ENCODE data around the gene RASGRF1.
"Not testable (repeated sequence)": the region's sequence is repeated elsewhere in the genome, so short reads cannot be mapped to it uniquely, and the experiment has no call there.

Gene RASGRF1

GRCh38 chr15:79027532-79028410, 62.8 kb downstream of the RASGRF1 start:
- Histone ChIP-seq H3K4me3 (ENCODE audit: low read length) (no peak overlapping the region), H3K9ac (ENCODE audit: low read length) (no peak overlapping the region), H3K27ac (ENCODE audit: low read depth, low read length) (no peak overlapping the region), H3K27me3 (ENCODE audit: control insufficient read depth, insufficient read depth, low read length) (no peaks in the 10 kb centered on the region), H3K4me1 (ENCODE audit: control insufficient read depth, insufficient read depth, low read length) (no peaks in the 10 kb centered on the region), H3K36me3 (ENCODE audit: control insufficient read depth, insufficient read depth, low read length) (no peaks in the 10 kb centered on the region)

GRCh38 chr15:79025802-79026201, 64.8 kb downstream of the RASGRF1 start:
- no peak overlapping the region for H3K27ac ChIP-seq (ENCODE audit: low read depth, low read length)
- H3K27me3 ChIP-seq (ENCODE audit: control insufficient read depth, insufficient read depth, low read length), result no peaks in the 10 kb centered on the region
- H3K4me1 ChIP-seq (ENCODE audit: control insufficient read depth, insufficient read depth, low read length), result no peaks in the 10 kb centered on the region
- H3K9ac ChIP-seq (ENCODE audit: low read length), result no peak overlapping the region
- H3K36me3 ChIP-seq (ENCODE audit: control insufficient read depth, insufficient read depth, low read length), result no peaks in the 10 kb centered on the region
- no peak overlapping the region for H3K4me3 ChIP-seq (ENCODE audit: low read length)

GRCh38 chr15:79025201-79025600, 65.4 kb downstream of the RASGRF1 start:
- Histone ChIP-seq H3K36me3 (ENCODE audit: control insufficient read depth, insufficient read depth, low read length) (no peaks in the 10 kb centered on the region), H3K4me3 (ENCODE audit: low read length) (no peak overlapping the region), H3K4me1 (ENCODE audit: control insufficient read depth, insufficient read depth, low read length) (no peaks in the 10 kb centered on the region), H3K27me3 (ENCODE audit: control insufficient read depth, insufficient read depth, low read length) (no peaks in the 10 kb centered on the region), H3K9ac (ENCODE audit: low read length) (no peak overlapping the region), H3K27ac (ENCODE audit: low read depth, low read length) (no peak overlapping the region)

GRCh38 chr15:79024493-79024892, 66.1 kb downstream of the RASGRF1 start:
- H3K27ac ChIP-seq (ENCODE audit: low read depth, low read length); H3K27me3 ChIP-seq (ENCODE audit: control insufficient read depth, insufficient read depth, low read length); H3K4me3 ChIP-seq (ENCODE audit: low read length); H3K4me1 ChIP-seq (ENCODE audit: control insufficient read depth, insufficient read depth, low read length); H3K9ac ChIP-seq (ENCODE audit: low read length); H3K36me3 ChIP-seq (ENCODE audit: control insufficient read depth, insufficient read depth, low read length): not testable (repeated sequence)

DNA sequence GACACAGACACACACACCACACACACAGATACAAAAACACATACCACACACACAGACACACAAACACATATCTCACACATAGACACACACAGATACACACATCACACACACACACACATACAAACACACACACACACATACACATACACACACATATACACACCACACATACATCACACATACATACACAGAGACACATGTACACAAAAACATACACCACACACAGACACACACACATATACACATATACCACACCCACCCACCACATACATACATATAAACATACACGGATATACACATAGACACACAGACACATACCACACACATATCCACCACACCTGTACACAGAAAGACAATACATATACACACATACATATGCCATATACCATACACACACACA, 66.7 kb downstream of the RASGRF1 start:
- no peaks in the 10 kb centered on the region for H3K27me3 ChIP-seq (ENCODE audit: control insufficient read depth, insufficient read depth, low read length)
- H3K27ac ChIP-seq (ENCODE audit: low read depth, low read length), result no peak overlapping the region
- H3K9ac ChIP-seq (ENCODE audit: low read length), result no peak overlapping the region
- no peaks in the 10 kb centered on the region for H3K36me3 ChIP-seq (ENCODE audit: control insufficient read depth, insufficient read depth, low read length)
- no peaks in the 10 kb centered on the region for H3K4me1 ChIP-seq (ENCODE audit: control insufficient read depth, insufficient read depth, low read length)
- H3K4me3 ChIP-seq (ENCODE audit: low read length), result no peak overlapping the region

- Histone ChIP-seq H3K36me3 (ENCODE audit: control insufficient read depth, insufficient read depth, low read length) (no peaks in the 10 kb centered on the region), H3K9ac (ENCODE audit: low read length) (no peak overlapping the region), H3K27ac (ENCODE audit: low read depth, low read length) (no peak overlapping the region), H3K4me1 (ENCODE audit: control insufficient read depth, insufficient read depth, low read length) (no peaks in the 10 kb centered on the region), H3K27me3 (ENCODE audit: control insufficient read depth, insufficient read depth, low read length) (no peaks in the 10 kb centered on the region), H3K4me3 (ENCODE audit: low read length) (no peak overlapping the region)
Observed at GRCh38 chr15:79023546-79023890, 67.1 kb downstream of the RASGRF1 start.

GRCh38 chr15:79018960-79019359, 71.6 kb downstream of the RASGRF1 start:
- Histone ChIP-seq H3K27ac (ENCODE audit: low read depth, low read length) (no peak overlapping the region), H3K9ac (ENCODE audit: low read length) (no peak overlapping the region), H3K4me1 (ENCODE audit: control insufficient read depth, insufficient read depth, low read length) (no peaks in the 10 kb centered on the region), H3K27me3 (ENCODE audit: control insufficient read depth, insufficient read depth, low read length) (no peaks in the 10 kb centered on the region), H3K4me3 (ENCODE audit: low read length) (no peak overlapping the region), H3K36me3 (ENCODE audit: control insufficient read depth, insufficient read depth, low read length) (no peaks in the 10 kb centered on the region)

GRCh38 chr15:79017953-79018352, 72.6 kb downstream of the RASGRF1 start:
- Histone ChIP-seq H3K4me1 (ENCODE audit: control insufficient read depth, insufficient read depth, low read length) (no peaks in the 10 kb centered on the region), H3K27ac (ENCODE audit: low read depth, low read length) (no peak overlapping the region), H3K36me3 (ENCODE audit: control insufficient read depth, insufficient read depth, low read length) (no peaks in the 10 kb centered on the region), H3K27me3 (ENCODE audit: control insufficient read depth, insufficient read depth, low read length) (no peaks in the 10 kb centered on the region), H3K4me3 (ENCODE audit: low read length) (no peak overlapping the region), H3K9ac (ENCODE audit: low read length) (no peak overlapping the region)

DNA sequence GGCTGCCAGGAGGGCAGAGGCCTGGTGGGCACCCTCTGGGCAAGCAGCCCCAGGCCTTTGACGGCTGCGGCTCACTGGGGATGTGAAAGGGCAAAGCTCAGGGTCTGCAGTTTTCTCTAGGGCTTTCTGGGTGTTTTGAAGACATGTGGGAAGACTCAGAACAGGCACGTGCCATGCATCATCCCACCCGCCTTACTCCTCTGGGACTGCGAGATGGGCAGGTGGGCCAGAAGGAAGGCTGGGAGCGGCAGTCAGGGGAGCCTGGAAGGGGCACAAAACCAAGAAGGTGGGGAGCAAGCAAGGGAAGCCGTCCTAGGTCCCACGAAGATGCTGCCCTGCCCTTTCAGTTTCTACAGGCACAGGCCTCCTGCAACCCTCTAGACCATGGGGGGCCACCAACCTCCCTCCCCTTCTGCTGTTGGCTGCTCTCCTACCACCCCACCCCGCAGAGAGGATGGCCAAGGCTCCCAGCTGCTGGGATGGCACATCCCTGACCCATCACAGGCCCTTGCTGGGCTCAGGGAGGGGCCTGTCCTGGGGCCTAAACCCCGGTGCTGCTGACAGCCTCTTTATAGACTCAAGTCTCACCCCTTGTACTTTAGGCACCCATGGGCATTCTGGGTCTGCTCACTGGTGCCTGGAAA, 73.9 kb downstream of the RASGRF1 start:
- no peaks in the 10 kb centered on the region for H3K4me1 ChIP-seq (ENCODE audit: control insufficient read depth, insufficient read depth, low read length)
- H3K9ac ChIP-seq (ENCODE audit: low read length), result no peak overlapping the region
- H3K27me3 ChIP-seq (ENCODE audit: control insufficient read depth, insufficient read depth, low read length), result no peaks in the 10 kb centered on the region
- H3K36me3 ChIP-seq (ENCODE audit: control insufficient read depth, insufficient read depth, low read length), result no peaks in the 10 kb centered on the region
- no peak overlapping the region for H3K27ac ChIP-seq (ENCODE audit: low read depth, low read length)
- no peak overlapping the region for H3K4me3 ChIP-seq (ENCODE audit: low read length)

- no peaks in the 10 kb centered on the region for H3K36me3 ChIP-seq (ENCODE audit: control insufficient read depth, insufficient read depth, low read length)
- H3K4me1 ChIP-seq (ENCODE audit: control insufficient read depth, insufficient read depth, low read length), result no peaks in the 10 kb centered on the region
- H3K27ac ChIP-seq (ENCODE audit: low read depth, low read length), result no peak overlapping the region
- no peak overlapping the region for H3K9ac ChIP-seq (ENCODE audit: low read length)
- no peaks in the 10 kb centered on the region for H3K27me3 ChIP-seq (ENCODE audit: control insufficient read depth, insufficient read depth, low read length)
- H3K4me3 ChIP-seq (ENCODE audit: low read length), result no peak overlapping the region
Observed at GRCh38 chr15:79015416-79015815, 75.2 kb downstream of the RASGRF1 start.

DNA sequence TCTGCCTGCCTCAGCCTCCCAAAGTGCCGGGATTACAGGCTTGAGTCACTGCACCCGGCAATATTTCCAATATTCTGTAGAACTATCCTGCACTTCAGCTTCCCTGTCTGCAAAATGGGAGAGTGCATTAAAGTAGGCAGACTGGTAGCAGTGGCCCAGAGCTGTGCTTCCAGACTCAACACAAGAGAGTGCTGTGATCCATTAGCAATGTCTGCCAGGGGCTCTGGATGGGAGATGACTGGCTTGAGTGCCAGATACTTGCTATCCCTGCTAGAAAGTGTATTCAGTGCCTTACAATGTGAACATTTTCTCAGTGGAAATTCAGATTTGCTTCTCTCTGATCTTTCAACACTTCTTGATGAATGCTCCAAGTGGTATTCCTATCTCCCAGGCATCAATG, 80.3 kb downstream of the RASGRF1 start:
- no peaks in the 10 kb centered on the region for H3K4me1 ChIP-seq (ENCODE audit: control insufficient read depth, insufficient read depth, low read length)
- H3K9ac ChIP-seq (ENCODE audit: low read length), result no peak overlapping the region
- no peaks in the 10 kb centered on the region for H3K36me3 ChIP-seq (ENCODE audit: control insufficient read depth, insufficient read depth, low read length)
- no peak overlapping the region for H3K4me3 ChIP-seq (ENCODE audit: low read length)
- no peak overlapping the region for H3K27ac ChIP-seq (ENCODE audit: low read depth, low read length)
- no peaks in the 10 kb centered on the region for H3K27me3 ChIP-seq (ENCODE audit: control insufficient read depth, insufficient read depth, low read length)

- Histone ChIP-seq H3K4me3 (ENCODE audit: low read length) (no peak overlapping the region), H3K27me3 (ENCODE audit: control insufficient read depth, insufficient read depth, low read length) (no peaks in the 10 kb centered on the region), H3K27ac (ENCODE audit: low read depth, low read length) (no peak overlapping the region), H3K36me3 (ENCODE audit: control insufficient read depth, insufficient read depth, low read length) (no peaks in the 10 kb centered on the region), H3K4me1 (ENCODE audit: control insufficient read depth, insufficient read depth, low read length) (no peaks in the 10 kb centered on the region), H3K9ac (ENCODE audit: low read length) (no peak overlapping the region)
Observed at GRCh38 chr15:79009379-79009778, 81.2 kb downstream of the RASGRF1 start.

GRCh38 chr15:79008659-79009058, 81.9 kb downstream of the RASGRF1 start:
- no peaks in the 10 kb centered on the region for H3K4me1 ChIP-seq (ENCODE audit: control insufficient read depth, insufficient read depth, low read length)
- no peak overlapping the region for H3K9ac ChIP-seq (ENCODE audit: low read length)
- no peak overlapping the region for H3K4me3 ChIP-seq (ENCODE audit: low read length)
- no peaks in the 10 kb centered on the region for H3K27me3 ChIP-seq (ENCODE audit: control insufficient read depth, insufficient read depth, low read length)
- H3K36me3 ChIP-seq (ENCODE audit: control insufficient read depth, insufficient read depth, low read length), result no peaks in the 10 kb centered on the region
- H3K27ac ChIP-seq (ENCODE audit: low read depth, low read length), result no peak overlapping the region
